22Rv1 (cell line): Measurements from ENCODE around the gene ZNF107.

Experiments
- H3K27ac ChIP-seq: fragments of 450-650 bp; 2 replicates; pipeline ENCODE4 v1.5.1; 2017
- ZFX ChIP-seq: fragments of 450-650 bp; IDR thresholded peaks from 2 replicates; pipeline ENCODE4 v1.6.1; 2017; ENCODE audit warnings: antibody characterized with exemption, borderline replicate concordance
- TF ChIP-seq, protein P1 (sequence below): fragments of 450-650 bp; IDR thresholded peaks from 2 replicates; pipeline ENCODE4 v1.5.1; 2017; ENCODE audit warnings: mild to moderate bottlenecking

The ZNF107 gene

GRCh38 chr7:64626557-64626956 is 39.4 kb upstream of the ZNF107 start:
- TF ChIP-seq, protein P1, sequence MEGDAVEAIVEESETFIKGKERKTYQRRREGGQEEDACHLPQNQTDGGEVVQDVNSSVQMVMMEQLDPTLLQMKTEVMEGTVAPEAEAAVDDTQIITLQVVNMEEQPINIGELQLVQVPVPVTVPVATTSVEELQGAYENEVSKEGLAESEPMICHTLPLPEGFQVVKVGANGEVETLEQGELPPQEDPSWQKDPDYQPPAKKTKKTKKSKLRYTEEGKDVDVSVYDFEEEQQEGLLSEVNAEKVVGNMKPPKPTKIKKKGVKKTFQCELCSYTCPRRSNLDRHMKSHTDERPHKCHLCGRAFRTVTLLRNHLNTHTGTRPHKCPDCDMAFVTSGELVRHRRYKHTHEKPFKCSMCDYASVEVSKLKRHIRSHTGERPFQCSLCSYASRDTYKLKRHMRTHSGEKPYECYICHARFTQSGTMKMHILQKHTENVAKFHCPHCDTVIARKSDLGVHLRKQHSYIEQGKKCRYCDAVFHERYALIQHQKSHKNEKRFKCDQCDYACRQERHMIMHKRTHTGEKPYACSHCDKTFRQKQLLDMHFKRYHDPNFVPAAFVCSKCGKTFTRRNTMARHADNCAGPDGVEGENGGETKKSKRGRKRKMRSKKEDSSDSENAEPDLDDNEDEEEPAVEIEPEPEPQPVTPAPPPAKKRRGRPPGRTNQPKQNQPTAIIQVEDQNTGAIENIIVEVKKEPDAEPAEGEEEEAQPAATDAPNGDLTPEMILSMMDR = no peak
- TF ChIP-seq ZFX = no peak
- H3K27ac ChIP-seq = no peak overlapping the region

GRCh38 chr7:64628192-64628591 is 37.7 kb upstream of the ZNF107 start:
- H3K27ac ChIP-seq = no peak overlapping the region
- no peak for TF ChIP-seq ZFX
- TF ChIP-seq, protein P1 = no peak

- no peak overlapping the region for H3K27ac ChIP-seq
- TF ChIP-seq, protein P1 = no peak
- no peak for TF ChIP-seq ZFX
These were observed 37.2 kb upstream of the ZNF107 start for GRCh38 chr7:64628721-64629120.

DNA sequence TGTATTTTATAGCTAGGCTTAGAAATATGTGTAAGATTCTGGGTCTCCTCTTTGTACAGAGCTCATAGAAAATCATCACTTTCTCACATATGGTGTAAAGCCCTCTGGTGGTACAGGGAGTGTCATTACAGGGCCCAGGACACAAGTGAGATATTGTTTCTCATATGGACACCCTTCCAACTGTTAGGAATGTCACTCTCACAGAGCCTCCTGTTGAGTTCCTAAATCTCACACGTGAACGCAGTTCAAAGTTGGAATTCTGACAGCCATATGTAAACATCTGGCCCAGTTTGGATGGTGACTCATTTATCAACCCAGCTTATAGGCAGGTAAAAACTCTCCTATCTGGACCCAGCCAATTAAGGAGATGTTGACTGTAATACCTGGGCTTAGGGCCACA is 35.4 kb upstream of the ZNF107 start:
- no peak overlapping the region for H3K27ac ChIP-seq
- no peak for TF ChIP-seq ZFX
- TF ChIP-seq, protein P1 = peak; percentile 80

GRCh38 chr7:64632029-64632428 is 33.9 kb upstream of the ZNF107 start:
- no peak for TF ChIP-seq ZFX
- TF ChIP-seq, protein P1 = no peak
- no peak overlapping the region for H3K27ac ChIP-seq

- no peak overlapping the region for H3K27ac ChIP-seq
- TF ChIP-seq, protein P1 = no peak
- no peak for TF ChIP-seq ZFX
These were observed 32.5 kb upstream of the ZNF107 start for GRCh38 chr7:64633401-64633800.

- no peak for TF ChIP-seq ZFX
- TF ChIP-seq, protein P1 = no peak
- H3K27ac ChIP-seq = no peak overlapping the region
These were observed 31.4 kb upstream of the ZNF107 start for GRCh38 chr7:64634406-64635062.
